Lung (tissue), 12 donors: Measurements from ENCODE around the gene LMX1B. TPM values are rescaled to one million over a fixed set of nuclear protein-coding genes. Genes with fewer than 3 reads are reported as not detected.

Source experiments
- ATAC-seq: fragments of 200-7000 bp; cut with Tn5 transposase; one replicate; pipeline ENCODE4 v1.9.1; 2020; ENCODE audit warnings: moderate number of reproducible peaks; ENCODE audit not compliant: insufficient read depth, low FRiP score
- DNase-seq, 3 donors: peaks; one replicate each; pipeline ENCODE4 v3.0.0-alpha.2; 2013 to 2017
- H3K27ac ChIP-seq, 2 donors: one replicate each; pipeline ENCODE4 v1.5.1; 2013; ENCODE audit warnings: mild to moderate bottlenecking in 2 of 2, moderate library complexity in 2 of 2, control low read depth in 1 of 2, inconsistent platforms in 1 of 2, low read depth in 1 of 2, low read length in 1 of 2
- H3K27me3 ChIP-seq, 3 donors: one replicate each; pipeline ENCODE4 v1.5.1; 2013; ENCODE audit warnings: low read length in 2 of 3; ENCODE audit not compliant: control insufficient read depth in 3 of 3, insufficient read depth in 3 of 3
- H3K36me3 ChIP-seq, 4 donors: one replicate each; pipeline ENCODE4 v1.5.1; 2013; ENCODE audit warnings: low read length in 4 of 4, mild to moderate bottlenecking in 1 of 4, moderate library complexity in 1 of 4; ENCODE audit not compliant: control insufficient read depth in 4 of 4, insufficient read depth in 4 of 4
- H3K4me1 ChIP-seq, 5 donors: one replicate each; pipeline ENCODE4 v1.5.1; 2013; ENCODE audit warnings: low read length in 5 of 5, mild to moderate bottlenecking in 2 of 5, moderate library complexity in 1 of 5; ENCODE audit not compliant: control insufficient read depth in 5 of 5, insufficient read depth in 5 of 5
- H3K4me3 ChIP-seq: one replicate; pipeline ENCODE4 v1.5.1; 2013; ENCODE audit warnings: mild to moderate bottlenecking, control low read depth, moderate library complexity
- H3K9ac ChIP-seq, 2 donors: one replicate each; pipeline ENCODE4 v1.5.1; 2013; ENCODE audit warnings: low read length in 2 of 2, control low read depth in 1 of 2; ENCODE audit not compliant: insufficient read depth in 1 of 2
- H3K9me3 ChIP-seq, 4 donors: one replicate each; pipeline ENCODE4 v1.5.1; 2013; ENCODE audit warnings: low read length in 3 of 4, mild to moderate bottlenecking in 1 of 4, moderate library complexity in 1 of 4; ENCODE audit not compliant: control insufficient read depth in 4 of 4, insufficient read depth in 3 of 4
- WGBS, 2 donors: extraction: QIAGEN DNeasy Blood & Tissue Kit; methylation state at CpG; one replicate each; pipeline ENCODE4 v1.1.7; 2013; 5-methylcytosine and 5-hydroxymethylcytosine counted together
- polyA plus RNA-seq, 2 donors: library from polyadenylated mRNA; stranded (reverse); fragments of 200-250 nt; gene quantifications; one replicate each; pipeline ENCODE4 v1.2.1, GENCODE V29; 2013
- total RNA-seq, 2 donors: library from RNA; depleted of rRNA in 1 of 2; stranded (reverse); fragments of >200 nt in 1 of 2; gene quantifications; one replicate each; pipeline ENCODE4 v1.2.1, GENCODE V29; 2014 to 2021
- TF ChIP-seq, protein P1 (sequence below): IDR thresholded peaks from 2 replicates; pipeline ENCODE4 v1.5.1; 2012; ENCODE audit warnings: mild to moderate bottlenecking; ENCODE audit errors: control extremely low read depth, extremely low read depth
- donor health status: control.
- donor health status: control.
- donor health status: Bipolar disorder and iron deficiency.
- donor health status: healthy.
- donor health status: DM: yes; HTN: yes; CAD: no.

LMX1B gene
- total and polyA plus RNA-seq, 4 donors = under 0.01 to 0.77 (median 0.10) TPM

DNA sequence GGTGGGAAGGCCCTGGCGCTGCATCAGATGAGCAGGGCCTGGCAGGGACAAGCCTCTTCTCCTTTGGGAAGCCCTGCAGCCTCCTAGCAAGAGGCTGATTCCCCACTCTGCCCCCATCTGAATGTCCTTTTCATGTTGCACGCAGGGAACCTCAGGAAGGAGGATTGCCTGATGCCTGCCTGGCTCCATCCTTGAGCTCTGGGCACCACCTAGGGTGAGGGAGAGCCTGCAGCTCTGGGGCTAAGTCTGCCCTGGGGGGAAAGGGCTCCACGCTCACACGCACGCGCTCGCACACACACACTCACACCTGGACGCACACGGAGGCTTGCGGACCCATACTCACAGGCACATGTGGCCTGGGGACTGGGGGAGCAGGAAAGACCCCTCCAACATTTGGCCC is 86.6 kb downstream of the LMX1B start:
- WGBS, 2 donors = 92 to 93% methylated on average over 10 of the region's 10 CpGs
- H3K36me3 ChIP-seq = no peaks in the 10 kb centered on the region
- no peak overlapping the region for H3K27ac ChIP-seq
- no peak overlapping the region for H3K4me3 ChIP-seq
- DNase-seq (peak in 1 of 3 donors; percentile 9), ATAC-seq (no peak)
- H3K27me3 ChIP-seq = peaks cover 6 to 22% (median 9%) of the 10 kb centered on the region in 3 donors
- H3K9me3 ChIP-seq = peaks cover 0 to 2% (median 0%) of the 10 kb centered on the region in 4 donors
- no peak overlapping the region for H3K9ac ChIP-seq
- TF ChIP-seq, protein P1, sequence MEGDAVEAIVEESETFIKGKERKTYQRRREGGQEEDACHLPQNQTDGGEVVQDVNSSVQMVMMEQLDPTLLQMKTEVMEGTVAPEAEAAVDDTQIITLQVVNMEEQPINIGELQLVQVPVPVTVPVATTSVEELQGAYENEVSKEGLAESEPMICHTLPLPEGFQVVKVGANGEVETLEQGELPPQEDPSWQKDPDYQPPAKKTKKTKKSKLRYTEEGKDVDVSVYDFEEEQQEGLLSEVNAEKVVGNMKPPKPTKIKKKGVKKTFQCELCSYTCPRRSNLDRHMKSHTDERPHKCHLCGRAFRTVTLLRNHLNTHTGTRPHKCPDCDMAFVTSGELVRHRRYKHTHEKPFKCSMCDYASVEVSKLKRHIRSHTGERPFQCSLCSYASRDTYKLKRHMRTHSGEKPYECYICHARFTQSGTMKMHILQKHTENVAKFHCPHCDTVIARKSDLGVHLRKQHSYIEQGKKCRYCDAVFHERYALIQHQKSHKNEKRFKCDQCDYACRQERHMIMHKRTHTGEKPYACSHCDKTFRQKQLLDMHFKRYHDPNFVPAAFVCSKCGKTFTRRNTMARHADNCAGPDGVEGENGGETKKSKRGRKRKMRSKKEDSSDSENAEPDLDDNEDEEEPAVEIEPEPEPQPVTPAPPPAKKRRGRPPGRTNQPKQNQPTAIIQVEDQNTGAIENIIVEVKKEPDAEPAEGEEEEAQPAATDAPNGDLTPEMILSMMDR = no peak
- peaks cover 0 to 3% (median 0%) of the 10 kb centered on the region in 5 donors for H3K4me1 ChIP-seq

DNA sequence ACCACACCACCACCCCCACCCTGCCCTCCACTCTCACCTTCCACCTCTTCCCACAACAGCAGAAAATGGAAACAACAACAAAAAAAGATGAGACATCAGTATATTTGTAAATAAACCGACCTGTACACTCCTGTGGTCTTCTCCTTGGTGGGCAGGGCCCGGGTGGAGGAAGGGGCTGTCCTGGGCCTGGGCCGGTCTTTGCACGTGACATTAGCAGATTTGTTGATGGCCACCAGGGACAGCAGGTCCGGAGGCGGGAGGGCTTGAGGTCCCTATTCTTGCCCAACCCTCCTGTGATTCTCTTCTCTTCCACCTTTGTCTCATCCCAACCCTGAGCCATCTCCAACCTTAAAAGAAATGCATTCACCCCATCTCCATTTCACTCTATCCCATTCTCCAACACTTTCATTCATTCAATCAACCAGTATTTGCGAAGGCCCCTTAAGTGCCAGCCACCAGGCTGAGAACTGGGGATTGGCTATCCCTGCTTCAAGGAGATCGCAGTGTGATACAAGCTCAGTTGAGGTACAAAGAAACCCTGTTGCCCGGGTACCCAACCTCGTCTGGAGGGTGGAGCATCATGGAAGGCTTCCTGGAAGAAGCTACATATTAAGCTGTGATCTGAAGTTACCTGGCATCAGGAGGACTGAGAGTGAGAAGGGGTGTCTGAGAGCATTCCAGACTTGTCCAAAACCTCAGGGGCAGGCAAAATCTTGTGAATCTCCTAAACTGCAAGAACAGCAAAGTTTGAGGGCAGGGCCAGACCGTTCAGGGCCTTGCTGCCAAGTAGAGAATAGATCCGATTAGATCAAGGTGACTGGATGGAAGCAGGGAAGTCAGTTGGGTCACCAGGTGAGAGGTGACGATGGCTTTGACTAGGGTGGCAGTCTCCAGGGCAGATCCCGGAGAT is 87.4 kb downstream of the LMX1B start:
- 66 to 74% methylated on average over 14 of the region's 14 CpGs for WGBS, 2 donors
- H3K4me3 ChIP-seq = no peak overlapping the region
- TF ChIP-seq, protein P1 = no peak
- no peak for ATAC-seq
- H3K9ac ChIP-seq = no peak overlapping the region
- H3K27me3 ChIP-seq = peaks cover 6 to 27% (median 15%) of the 10 kb centered on the region in 3 donors
- DNase-seq = peak in 1 of 3 donors; percentile 8
- no peaks in the 10 kb centered on the region for H3K36me3 ChIP-seq
- H3K4me1 ChIP-seq = peaks cover 0 to 7% (median 0%) of the 10 kb centered on the region in 5 donors
- peaks cover 0 to 3% (median 0%) of the 10 kb centered on the region in 4 donors for H3K9me3 ChIP-seq
- no peak overlapping the region for H3K27ac ChIP-seq

DNA sequence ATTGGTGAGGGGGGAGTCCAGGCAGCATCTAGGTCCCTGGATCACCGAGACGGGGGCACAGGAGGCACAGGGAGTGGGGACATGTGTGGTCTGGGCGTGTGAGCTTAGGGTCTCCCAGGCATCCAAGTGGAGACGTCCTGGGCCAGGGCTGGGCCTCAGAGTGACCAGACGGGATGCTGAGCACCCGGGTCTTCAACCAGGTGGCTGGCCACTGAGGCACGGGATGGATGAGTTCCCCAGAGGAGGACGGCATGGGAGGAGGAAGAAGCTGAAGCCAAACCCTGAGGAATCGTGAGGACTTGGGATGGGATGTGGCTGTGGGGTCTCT is 88.0 kb downstream of the LMX1B start:
- no peak overlapping the region for H3K27ac ChIP-seq
- DNase-seq (peak in 1 of 3 donors; percentile 9), ATAC-seq (no peak)
- H3K4me3 ChIP-seq = no peak overlapping the region
- TF ChIP-seq, protein P1 = no peak
- peaks cover 6 to 31% (median 17%) of the 10 kb centered on the region in 3 donors for H3K27me3 ChIP-seq
- no peaks in the 10 kb centered on the region for H3K36me3 ChIP-seq
- 82 to 90% methylated on average over 9 of the region's 9 CpGs for WGBS, 2 donors
- no peak overlapping the region for H3K9ac ChIP-seq
- H3K9me3 ChIP-seq = peaks cover 0 to 6% (median 0%) of the 10 kb centered on the region in 4 donors
- peaks cover 0 to 7% (median 0%) of the 10 kb centered on the region in 5 donors for H3K4me1 ChIP-seq
